OCI-LY3 (cell line): ENCODE data around the gene QPCT.

ENCODE experiments used
- EZH2phosphoT487 ChIP-seq: fragments of 200-600 bp; shearing (Covaris generic); IDR thresholded peaks from 2 replicates; pipeline ENCODE4 v1.6.1; 2018; ENCODE audit warnings: antibody characterized with exemption, mixed run types, low read depth
- TF ChIP-seq, protein P1 (sequence below): fragments of 200-600, 300-600 bp; sonication (generic); IDR thresholded peaks from 2 replicates; pipeline ENCODE4 v1.5.1; 2014; ENCODE audit warnings: antibody characterized with exemption, low read length, low read depth

DNA sequence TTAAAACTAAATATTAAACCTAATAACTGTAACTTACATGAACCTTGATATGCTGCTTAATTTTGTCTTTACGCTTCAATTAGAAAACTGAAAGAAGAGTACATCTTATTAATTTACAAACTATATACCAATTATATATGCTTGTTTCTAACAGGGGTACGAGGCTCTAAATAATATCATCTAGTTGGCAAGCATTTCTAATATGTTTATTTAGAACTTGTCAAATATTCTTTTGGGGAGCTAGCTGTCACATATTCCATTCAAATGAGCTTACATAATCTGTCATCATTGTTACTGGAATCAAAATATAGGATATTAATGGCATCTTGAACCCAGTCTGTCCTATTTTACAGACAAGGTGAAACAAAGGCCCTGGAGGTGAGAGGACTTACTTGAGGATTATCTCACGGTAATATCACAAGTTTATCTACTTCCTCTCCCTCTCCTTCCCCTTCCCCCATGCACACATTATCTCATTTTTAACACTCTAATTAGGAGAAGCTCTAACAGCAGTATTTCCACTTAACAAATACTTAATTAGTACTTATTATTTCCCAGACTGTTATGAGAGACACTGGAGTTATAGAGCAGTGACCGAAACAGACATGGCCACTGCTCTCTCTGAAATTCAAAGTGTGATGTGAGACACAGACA lies 23.3 kb upstream of the QPCT start:
- TF ChIP-seq, protein P1, sequence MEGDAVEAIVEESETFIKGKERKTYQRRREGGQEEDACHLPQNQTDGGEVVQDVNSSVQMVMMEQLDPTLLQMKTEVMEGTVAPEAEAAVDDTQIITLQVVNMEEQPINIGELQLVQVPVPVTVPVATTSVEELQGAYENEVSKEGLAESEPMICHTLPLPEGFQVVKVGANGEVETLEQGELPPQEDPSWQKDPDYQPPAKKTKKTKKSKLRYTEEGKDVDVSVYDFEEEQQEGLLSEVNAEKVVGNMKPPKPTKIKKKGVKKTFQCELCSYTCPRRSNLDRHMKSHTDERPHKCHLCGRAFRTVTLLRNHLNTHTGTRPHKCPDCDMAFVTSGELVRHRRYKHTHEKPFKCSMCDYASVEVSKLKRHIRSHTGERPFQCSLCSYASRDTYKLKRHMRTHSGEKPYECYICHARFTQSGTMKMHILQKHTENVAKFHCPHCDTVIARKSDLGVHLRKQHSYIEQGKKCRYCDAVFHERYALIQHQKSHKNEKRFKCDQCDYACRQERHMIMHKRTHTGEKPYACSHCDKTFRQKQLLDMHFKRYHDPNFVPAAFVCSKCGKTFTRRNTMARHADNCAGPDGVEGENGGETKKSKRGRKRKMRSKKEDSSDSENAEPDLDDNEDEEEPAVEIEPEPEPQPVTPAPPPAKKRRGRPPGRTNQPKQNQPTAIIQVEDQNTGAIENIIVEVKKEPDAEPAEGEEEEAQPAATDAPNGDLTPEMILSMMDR = no peak
- no peak for TF ChIP-seq EZH2phosphoT487
